AG10803 (cell line): ENCODE measurements around the gene IL6R.

ENCODE experiments used
- DNase-seq: peaks from one replicate; pipeline ENCODE4 v3.0.0; 2010; ENCODE audit warnings: low read depth
- H3K4me3 ChIP-seq: 2 replicates; pipeline ENCODE4 v1.5.1; 2011; ENCODE audit warnings: mild to moderate bottlenecking, low read length, control low read depth
- TF ChIP-seq, protein P1 (sequence below): conservative IDR thresholded peaks from 2 replicates; pipeline ENCODE4 v1.5.1; 2011; ENCODE audit warnings: mild to moderate bottlenecking, low read length, control low read depth, inconsistent platforms

IL6R gene

DNA sequence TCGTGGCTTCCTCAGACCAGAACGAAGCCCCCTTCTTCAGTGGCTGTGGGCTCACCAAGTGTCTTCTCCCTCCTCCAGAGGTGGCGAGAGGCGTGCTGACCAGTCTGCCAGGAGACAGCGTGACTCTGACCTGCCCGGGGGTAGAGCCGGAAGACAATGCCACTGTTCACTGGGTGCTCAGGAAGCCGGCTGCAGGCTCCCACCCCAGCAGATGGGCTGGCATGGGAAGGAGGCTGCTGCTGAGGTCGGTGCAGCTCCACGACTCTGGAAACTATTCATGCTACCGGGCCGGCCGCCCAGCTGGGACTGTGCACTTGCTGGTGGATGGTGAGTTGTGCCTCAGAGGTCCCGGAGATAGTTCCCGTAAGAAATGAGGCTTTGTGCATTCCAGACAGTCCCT, 24.0 kb downstream of the IL6R start:
- TF ChIP-seq, protein P1, sequence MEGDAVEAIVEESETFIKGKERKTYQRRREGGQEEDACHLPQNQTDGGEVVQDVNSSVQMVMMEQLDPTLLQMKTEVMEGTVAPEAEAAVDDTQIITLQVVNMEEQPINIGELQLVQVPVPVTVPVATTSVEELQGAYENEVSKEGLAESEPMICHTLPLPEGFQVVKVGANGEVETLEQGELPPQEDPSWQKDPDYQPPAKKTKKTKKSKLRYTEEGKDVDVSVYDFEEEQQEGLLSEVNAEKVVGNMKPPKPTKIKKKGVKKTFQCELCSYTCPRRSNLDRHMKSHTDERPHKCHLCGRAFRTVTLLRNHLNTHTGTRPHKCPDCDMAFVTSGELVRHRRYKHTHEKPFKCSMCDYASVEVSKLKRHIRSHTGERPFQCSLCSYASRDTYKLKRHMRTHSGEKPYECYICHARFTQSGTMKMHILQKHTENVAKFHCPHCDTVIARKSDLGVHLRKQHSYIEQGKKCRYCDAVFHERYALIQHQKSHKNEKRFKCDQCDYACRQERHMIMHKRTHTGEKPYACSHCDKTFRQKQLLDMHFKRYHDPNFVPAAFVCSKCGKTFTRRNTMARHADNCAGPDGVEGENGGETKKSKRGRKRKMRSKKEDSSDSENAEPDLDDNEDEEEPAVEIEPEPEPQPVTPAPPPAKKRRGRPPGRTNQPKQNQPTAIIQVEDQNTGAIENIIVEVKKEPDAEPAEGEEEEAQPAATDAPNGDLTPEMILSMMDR = no peak
- DNase-seq = no peak
- H3K4me3 ChIP-seq = no peak overlapping the region

DNA sequence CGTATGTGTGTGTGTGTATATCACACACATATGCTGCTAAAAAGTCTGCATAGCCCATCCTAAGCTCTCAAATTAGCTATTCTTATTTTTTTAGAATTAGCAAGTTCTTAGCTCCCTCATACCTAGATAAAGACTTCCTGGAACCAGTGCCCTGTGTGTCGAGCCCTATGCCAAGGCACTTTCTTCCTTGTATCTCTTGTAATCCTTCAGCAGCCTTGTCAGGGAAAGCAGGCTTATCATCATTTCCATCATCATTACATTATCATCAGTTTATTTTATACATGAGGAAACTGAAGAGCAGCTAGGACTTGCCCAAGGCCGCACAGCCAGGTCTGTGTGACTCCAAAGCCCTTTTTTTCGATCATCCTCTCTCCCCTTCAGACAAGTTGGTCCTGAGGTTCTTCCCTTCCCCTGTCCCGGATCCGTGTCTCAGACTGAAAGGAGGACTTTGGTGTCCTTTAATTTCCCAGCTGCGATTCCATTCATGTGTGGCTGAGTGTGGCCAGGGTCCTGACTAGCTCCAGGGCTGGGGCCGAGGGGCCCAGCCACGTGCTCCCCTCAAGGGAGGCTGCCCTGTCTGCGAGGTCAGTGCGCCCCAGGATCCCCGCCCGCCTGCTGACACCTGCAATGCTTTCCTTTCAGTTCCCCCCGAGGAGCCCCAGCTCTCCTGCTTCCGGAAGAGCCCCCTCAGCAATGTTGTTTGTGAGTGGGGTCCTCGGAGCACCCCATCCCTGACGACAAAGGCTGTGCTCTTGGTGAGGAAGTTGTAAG, 24.9 kb downstream of the IL6R start:
- no peak for DNase-seq
- TF ChIP-seq, protein P1 = no peak

DNA sequence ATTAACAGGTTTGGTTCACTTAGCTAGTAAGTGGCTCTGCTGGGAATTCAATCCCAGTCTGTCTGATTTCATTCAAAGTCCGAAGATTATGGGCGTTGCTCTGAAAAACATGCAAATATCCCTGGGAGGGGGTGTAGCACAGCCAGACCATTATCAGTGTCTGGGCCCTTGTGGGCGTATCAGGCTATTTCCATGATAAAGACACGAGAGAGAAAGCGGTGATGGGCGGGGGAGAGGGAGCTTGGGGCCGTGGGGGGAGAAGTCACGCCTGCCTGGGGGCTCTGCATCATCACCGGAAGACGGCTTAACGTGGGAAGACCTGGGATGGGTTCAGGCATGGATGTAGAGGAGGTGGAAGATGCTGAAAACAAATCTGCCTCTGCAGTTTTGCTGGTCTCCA, 25.8 kb downstream of the IL6R start:
- no peak overlapping the region for H3K4me3 ChIP-seq
- TF ChIP-seq, protein P1 = no peak
- DNase-seq = no peak

More for the DNA sequence above, 24.9 kb downstream of the IL6R start:
- no peak overlapping the region for H3K4me3 ChIP-seq

DNA sequence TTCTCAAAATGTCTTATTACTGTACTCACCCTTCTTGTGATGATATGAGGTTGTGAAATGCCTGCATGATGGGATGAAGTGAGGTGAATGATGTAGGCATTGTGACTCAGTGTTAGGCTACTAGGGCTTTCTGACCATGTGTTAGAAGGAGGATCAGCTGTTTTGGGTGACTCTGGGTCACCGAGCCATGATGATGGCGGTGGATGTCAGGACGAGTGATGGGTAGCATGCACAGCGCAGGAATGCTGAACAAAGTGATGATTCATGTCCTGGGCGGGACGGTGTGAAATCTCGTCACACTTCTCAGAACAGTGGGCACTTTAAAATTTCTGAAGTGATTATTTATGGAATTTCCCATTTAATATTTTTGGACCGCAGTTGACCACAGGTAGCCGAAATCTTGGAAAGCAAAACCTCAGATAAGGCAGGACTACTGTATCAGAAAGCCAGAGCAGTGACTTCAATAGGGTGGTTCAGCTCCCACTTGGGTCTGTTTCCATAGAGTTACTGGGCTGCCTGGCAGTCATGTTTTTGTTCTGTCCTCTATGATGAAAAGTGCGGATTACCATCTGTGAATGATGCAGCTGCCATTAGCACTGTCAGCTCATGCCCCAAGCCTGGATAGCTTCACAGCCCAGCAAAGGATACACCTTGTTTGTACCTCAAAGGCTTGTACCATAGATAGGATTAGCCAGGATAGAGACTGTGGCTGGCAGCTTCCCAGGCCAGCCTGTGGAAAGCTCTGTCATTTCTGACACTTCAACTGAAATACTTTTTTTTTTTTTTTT, 26.6 kb downstream of the IL6R start:
- no peak overlapping the region for H3K4me3 ChIP-seq
- TF ChIP-seq, protein P1 = no peak
- peak; percentile 97 for DNase-seq

DNA sequence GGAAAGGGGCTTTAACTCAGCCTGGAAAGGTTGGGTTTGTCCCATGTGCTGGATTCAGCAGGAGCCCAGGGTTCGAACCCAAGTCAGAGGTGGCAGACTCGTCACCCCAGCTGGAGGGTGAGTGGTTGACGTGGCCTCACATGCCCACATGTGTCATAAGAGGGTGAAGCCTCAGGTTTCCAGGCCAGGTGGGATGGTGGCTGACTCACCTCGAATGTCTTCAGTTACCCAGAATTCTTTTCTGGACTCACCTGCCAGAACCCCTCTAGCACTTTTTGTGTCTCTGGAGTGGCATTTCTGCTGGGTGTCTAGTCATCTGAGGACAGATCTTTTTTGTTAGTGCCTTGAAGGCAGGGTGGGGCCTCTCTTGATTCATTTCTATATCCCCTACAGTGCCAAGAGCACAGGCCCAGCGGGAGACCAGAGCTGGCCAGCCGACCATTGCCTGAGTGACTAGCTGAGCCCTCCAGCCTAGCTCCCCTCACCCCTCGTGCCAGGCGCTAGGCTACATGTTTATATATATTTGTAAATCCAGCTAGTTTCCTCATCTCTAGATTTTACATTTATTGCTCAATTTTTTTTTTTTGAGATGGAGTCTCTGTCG, 28.1 kb downstream of the IL6R start:
- TF ChIP-seq, protein P1 = no peak
- H3K4me3 ChIP-seq = no peak overlapping the region
- DNase-seq = peak; percentile 12

DNA sequence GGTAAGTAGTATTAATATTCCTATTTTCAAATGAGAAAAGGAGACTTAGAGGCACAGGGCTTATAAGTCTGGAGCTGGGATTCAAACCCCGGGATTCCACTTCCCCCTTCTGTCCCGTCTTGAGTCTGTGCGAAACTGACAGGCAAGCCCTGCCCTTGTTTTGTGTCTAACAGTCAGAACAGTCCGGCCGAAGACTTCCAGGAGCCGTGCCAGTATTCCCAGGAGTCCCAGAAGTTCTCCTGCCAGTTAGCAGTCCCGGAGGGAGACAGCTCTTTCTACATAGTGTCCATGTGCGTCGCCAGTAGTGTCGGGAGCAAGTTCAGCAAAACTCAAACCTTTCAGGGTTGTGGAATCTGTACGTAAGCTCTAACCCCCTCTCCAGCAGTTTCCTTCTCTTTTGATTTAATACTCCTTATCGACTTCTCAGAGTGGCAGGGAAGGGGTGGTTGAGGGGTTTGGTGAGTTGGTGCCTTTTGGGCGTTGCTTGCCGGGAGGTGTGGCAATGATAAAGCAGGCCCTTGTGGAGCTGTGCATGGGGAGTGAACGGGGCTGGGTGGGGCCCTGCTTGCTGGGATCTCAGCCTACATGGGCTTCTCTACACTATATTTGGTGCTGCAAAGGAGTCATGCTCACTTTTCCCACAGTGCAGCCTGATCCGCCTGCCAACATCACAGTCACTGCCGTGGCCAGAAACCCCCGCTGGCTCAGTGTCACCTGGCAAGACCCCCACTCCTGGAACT, 29.4 kb downstream of the IL6R start:
- peak; percentile 86 for DNase-seq
- TF ChIP-seq, protein P1 = no peak
- no peak overlapping the region; the same call in 1 of the 2 replicates for H3K4me3 ChIP-seq
